A549 (cell line): ENCODE data around the gene SST.

Experiments
- CBX2 ChIP-seq: fragments of 200-600 bp; sonication (generic); IDR thresholded peaks from 2 replicates; pipeline ENCODE4 v1.6.1; 2016; ENCODE audit warnings: low read depth, mild to moderate bottlenecking, borderline replicate concordance
- CTCF ChIP-seq: fragments of >200 bp; sonication (Bioruptor Twin); formaldehyde crosslinking; IDR thresholded peaks from 3 replicates; pipeline ENCODE4 v1.5.1; 2016
- EP300 ChIP-seq, 2 experiments: fragments of >200 bp; sonication (Bioruptor Twin); formaldehyde crosslinking; IDR thresholded peaks; 2 replicates in 1 of 2; 3 replicates in 1 of 2; pipeline ENCODE4 v1.6.1; 2016 to 2017
- ESRRA ChIP-seq: fragments of 150-350 bp; IDR thresholded peaks from 2 replicates; pipeline ENCODE4 v1.6.1; 2014; ENCODE audit warnings: mild to moderate bottlenecking, low read length, borderline replicate concordance
- HEYL ChIP-seq: fragments of 250-450 bp; sonication (Bioruptor Pico); IDR thresholded peaks from 2 replicates; pipeline ENCODE4 v1.8.0; 2021; ENCODE audit warnings: mild to moderate bottlenecking, moderate library complexity
- HOXA7 ChIP-seq: fragments of 250-450 bp; sonication (Bioruptor Pico); IDR thresholded peaks from 2 replicates; pipeline ENCODE4 v1.5.0; 2020; ENCODE audit warnings: mild to moderate bottlenecking, moderate library complexity
- MAX ChIP-seq: IDR thresholded peaks from 2 replicates; pipeline ENCODE4 v1.6.1; 2012
- POLR2A ChIP-seq: IDR thresholded peaks from 2 replicates; pipeline ENCODE4 v1.6.1; 2012; ENCODE audit warnings: mild to moderate bottlenecking, low read length
- RAD21 ChIP-seq, 2 experiments: fragments of >200 bp in 1 of 2; sonication (Bioruptor Twin) in 1 of 2; formaldehyde crosslinking in 1 of 2; IDR thresholded peaks in 1 of 2; conservative IDR thresholded peaks in 1 of 2; 2 replicates in 1 of 2; 3 replicates in 1 of 2; pipeline ENCODE4 v1.6.1; 2012 to 2018; ENCODE audit warnings: inconsistent platforms in 1 of 2
- REST ChIP-seq: fragments of 200-600 bp; sonication (generic); IDR thresholded peaks from 2 replicates; pipeline ENCODE4 v1.6.1; 2016; ENCODE audit warnings: antibody characterized with exemption, mild to moderate bottlenecking, moderate library complexity
- TF ChIP-seq, protein P1 (sequence below): fragments of 450-650 bp; IDR thresholded peaks from 2 replicates; pipeline ENCODE4 v1.6.1; 2014; ENCODE audit warnings: antibody characterized with exemption

DNA sequence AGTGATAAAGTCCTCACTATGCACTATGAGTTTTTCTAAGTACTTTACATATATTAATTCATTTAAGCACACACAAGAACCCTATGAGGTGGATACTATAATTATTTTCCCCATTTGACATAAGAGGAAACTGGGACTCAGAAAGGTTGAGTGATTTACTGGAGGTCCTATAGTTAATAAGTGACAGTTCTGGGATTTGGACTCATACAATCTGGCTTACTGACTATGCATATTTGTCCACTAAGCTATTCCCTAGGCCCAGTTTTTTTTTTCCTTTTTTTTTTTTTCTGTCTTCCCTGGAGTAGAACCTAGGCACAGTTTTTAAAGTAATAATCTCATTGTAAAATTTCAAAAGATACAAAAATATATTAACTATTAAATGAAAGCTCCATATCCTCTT is 38.5 kb upstream of the SST start:
- TF ChIP-seq CTCF (no peak), CBX2 (no peak), EP300 (IDR thresholded peaks at IDR 0.05) (no peak), HEYL (no peak), POLR2A (no peak), ESRRA (no peak), MAX (no peak), REST (no peak), HOXA7 (CRISPR knock-in tag) (no peak), RAD21 (conservative IDR thresholded peaks at IDR 0.05 in 1 of 2, IDR thresholded peaks at IDR 0.05 in 1 of 2) (no peak)
- TF ChIP-seq, protein P1, sequence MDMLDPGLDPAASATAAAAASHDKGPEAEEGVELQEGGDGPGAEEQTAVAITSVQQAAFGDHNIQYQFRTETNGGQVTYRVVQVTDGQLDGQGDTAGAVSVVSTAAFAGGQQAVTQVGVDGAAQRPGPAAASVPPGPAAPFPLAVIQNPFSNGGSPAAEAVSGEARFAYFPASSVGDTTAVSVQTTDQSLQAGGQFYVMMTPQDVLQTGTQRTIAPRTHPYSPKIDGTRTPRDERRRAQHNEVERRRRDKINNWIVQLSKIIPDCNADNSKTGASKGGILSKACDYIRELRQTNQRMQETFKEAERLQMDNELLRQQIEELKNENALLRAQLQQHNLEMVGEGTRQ, result no peak
